OCI-LY1 (cell line): ENCODE measurements around the gene TOR2A.

Source experiments
- CTCF ChIP-seq: fragments of 200-600 bp; sonication (generic), shearing (Covaris generic); IDR thresholded peaks from 2 replicates; pipeline ENCODE4 v1.5.1; 2017; ENCODE audit warnings: mild to moderate bottlenecking, antibody characterized with exemption, low read length, moderate library complexity, mixed read lengths
- EZH2 ChIP-seq: fragments of 200-600 bp; sonication (generic), shearing (Covaris generic); IDR thresholded peaks from 2 replicates; pipeline ENCODE4 v1.8.0; 2017; ENCODE audit warnings: borderline replicate concordance, mixed run types, mild to moderate bottlenecking, antibody characterized with exemption, low read length, moderate library complexity, mixed read lengths

GRCh38 chr9:127735530-127736185 is 564 bp upstream of the TOR2A start:
- TF ChIP-seq CTCF (no peak), EZH2 (no peak)
